ENCODE results near the gene SDCCAG8.
A peak's percentile ranks its signal among the peaks of the same experiment; 100 is the strongest.
"Not testable (repeated sequence)": the region's sequence is repeated elsewhere in the genome, so short reads cannot be mapped to it uniquely, and the experiment has no call there.

The SDCCAG8 gene
- 20.6 to 34.1 reads per million in 2 donors for total RNA-seq

- peak; percentile 78 to 99 (median 91) for DNase-seq
These were observed at the start of gene SDCCAG8 for GRCh38 chr1:243255791-243256512. Gene SDCCAG8, plus strand, starts transcription at chr1:243256041. Its CDS starts 133 bp downstream, at chr1:243256174.

- DNase-seq: not testable (repeated sequence)
These were observed 43.9 kb upstream of the SDCCAG8 start for GRCh38 chr1:243211984-243212383.

- no peak for DNase-seq
These were observed 42.6 kb upstream of the SDCCAG8 start for GRCh38 chr1:243213045-243213787.

GRCh38 chr1:243215276-243215875 is 40.5 kb upstream of the SDCCAG8 start:
- DNase-seq: not testable (repeated sequence)

GRCh38 chr1:243216741-243217140 is 39.1 kb upstream of the SDCCAG8 start:
- DNase-seq: no peak

- DNase-seq: no peak
These were observed 38.5 kb upstream of the SDCCAG8 start for GRCh38 chr1:243217349-243217748.

GRCh38 chr1:243218059-243218458 is 37.8 kb upstream of the SDCCAG8 start:
- no peak for DNase-seq

- no peak for DNase-seq
These were observed 28.2 kb upstream of the SDCCAG8 start for GRCh38 chr1:243227622-243228021.

- no peak for DNase-seq
These were observed 26.3 kb upstream of the SDCCAG8 start for GRCh38 chr1:243229526-243229925.

- peak in 1 of 5 experiments; percentile 39 for DNase-seq
These were observed 24.9 kb upstream of the SDCCAG8 start for GRCh38 chr1:243230914-243231313.

- no peak for DNase-seq
These were observed 21.9 kb upstream of the SDCCAG8 start for GRCh38 chr1:243233908-243234307.

- no peak for DNase-seq
These were observed 20.7 kb upstream of the SDCCAG8 start for GRCh38 chr1:243234978-243235647.

- DNase-seq: no peak
These were observed 19.1 kb upstream of the SDCCAG8 start for GRCh38 chr1:243236604-243237252.

- DNase-seq: no peak
These were observed 11.4 kb upstream of the SDCCAG8 start for GRCh38 chr1:243244432-243244841.

- DNase-seq: no peak
These were observed 8.9 kb upstream of the SDCCAG8 start for GRCh38 chr1:243246916-243247315.

- DNase-seq: no peak
These were observed 7.9 kb upstream of the SDCCAG8 start for GRCh38 chr1:243247901-243248300.

GRCh38 chr1:243249214-243249613 is 6.6 kb upstream of the SDCCAG8 start:
- DNase-seq: no peak

- DNase-seq: no peak
These were observed 5.7 kb upstream of the SDCCAG8 start for GRCh38 chr1:243250102-243250501.

GRCh38 chr1:243251539-243251938 is 4.3 kb upstream of the SDCCAG8 start:
- no peak for DNase-seq

- DNase-seq: no peak
These were observed 2.5 kb upstream of the SDCCAG8 start for GRCh38 chr1:243253211-243253925.

- peak in 1 of 5 experiments; percentile 11 for DNase-seq
These were observed 2.0 kb upstream of the SDCCAG8 start for GRCh38 chr1:243253926-243254232.

All from T-helper 2 cell (primary cell).